ENCODE measurements around the gene XIST. TPM values are rescaled to one million over a fixed set of nuclear protein-coding genes. Genes with fewer than 3 reads are reported as not detected.

XIST gene
- total and polyA plus RNA-seq, 2 of the 8 experiments (the other 6 are each of a cell fraction or from before 2014, with no cell fraction given): 0.06 to 0.19 TPM

DNA sequence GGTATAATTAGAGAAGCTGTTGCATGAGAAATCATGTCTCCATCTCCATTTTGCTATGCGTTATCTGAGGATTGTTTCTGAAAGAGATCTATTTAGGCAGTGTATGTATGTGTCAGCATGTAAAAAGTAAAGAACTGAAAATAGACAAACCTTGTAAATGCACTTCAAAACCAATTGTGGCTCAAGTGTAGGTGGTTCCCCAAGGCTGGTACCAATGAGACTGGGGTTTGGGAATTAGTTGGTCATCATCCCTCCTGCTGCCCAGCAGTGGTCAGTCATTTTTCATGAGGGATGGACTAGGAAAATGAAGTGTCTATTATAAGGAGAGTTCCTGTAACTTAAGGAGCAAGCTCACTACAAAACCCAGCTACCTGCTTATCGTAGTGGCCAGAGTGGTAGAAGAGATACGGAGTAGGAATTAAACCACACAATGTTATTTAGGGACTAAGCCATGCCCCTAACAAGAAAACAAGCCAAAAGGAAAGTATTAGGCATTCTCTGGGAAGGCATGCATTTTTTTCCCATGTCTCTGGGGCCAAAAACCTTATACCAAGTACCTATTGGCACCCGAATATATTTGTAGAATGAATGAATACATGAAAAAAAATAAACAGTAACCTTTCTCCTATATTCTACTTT is 30.5 kb downstream of the XIST start:
- no peak overlapping the region for H3K4me2 ChIP-seq (ENCODE audit: insufficient read depth in 1 of 2, low read depth in 2 of 2, low read length in 2 of 2)
- no peaks in the 10 kb centered on the region for H3K36me3 ChIP-seq (ENCODE audit: control insufficient read depth in 2 of 4, insufficient read depth in 4 of 4, low read length in 3 of 4)
- no peak overlapping the region for H3K23ac ChIP-seq (ENCODE audit: insufficient read length)
- no peak overlapping the region for H2BK20ac ChIP-seq (ENCODE audit: low read length)
- no peak overlapping the region for H2BK12ac ChIP-seq (ENCODE audit: low read depth, low read length)
- H3K18ac ChIP-seq (ENCODE audit: extremely low read depth, low read length): no peak overlapping the region
- no peak overlapping the region for H3K9ac ChIP-seq (replicated peaks in 1 of 4; ENCODE audit: extremely low read depth in 1 of 4, low read depth in 3 of 4, low read length in 3 of 4)
- no peak overlapping the region for H3K27ac ChIP-seq (ENCODE audit: low read depth, low read length)
- H3K56ac ChIP-seq (replicated peaks; ENCODE audit: insufficient read length, low read depth, low read length): no peak overlapping the region
- no peak for FAIRE-seq
- H2BK120ac ChIP-seq (replicated peaks; ENCODE audit: low read depth, low read length): no peak overlapping the region
- H2BK15ac ChIP-seq (ENCODE audit: low read length): no peak overlapping the region
- no peaks in the 10 kb centered on the region for H3K79me2 ChIP-seq (ENCODE audit: control insufficient read depth in 1 of 2, insufficient read depth in 2 of 2, low read length in 2 of 2)
- H4K20me1 ChIP-seq (replicated peaks in 1 of 2; ENCODE audit: control insufficient read depth in 1 of 2, insufficient read depth in 2 of 2, low read length in 2 of 2): no peaks in the 10 kb centered on the region
- WGBS, 2 experiments (ENCODE audit: extremely low coverage in 1 of 2, insufficient coverage in 1 of 2, insufficient read length in 1 of 2, insufficient replicate concordance in 2 of 2, low coverage in 1 of 2, low lambda C conversion rate in 2 of 2, missing lambda C conversion rate in 1 of 2): 98% methylated on average over 4 of the region's 4 CpGs; no CpG with 5 or more reads in 1 of the 2 experiments
- no peak overlapping the region for H4K5ac ChIP-seq (ENCODE audit: insufficient read length, low read depth, low read length)
- H2AFZ ChIP-seq (ENCODE audit: low read length): no peak overlapping the region
- ChIA-PET POLR2A (ENCODE audit: partially characterized antibody) (no interaction called here), CTCF (ENCODE audit: partially characterized antibody) (no interaction called here)
- no peaks in the 10 kb centered on the region for H3K4me1 ChIP-seq (replicated peaks in 1 of 4; ENCODE audit: control insufficient read depth in 3 of 4, insufficient read depth in 4 of 4, low read length in 3 of 4)
- no peak overlapping the region for H3K4me3 ChIP-seq (ENCODE audit: extremely low read depth in 1 of 4, insufficient read depth in 2 of 4, low read depth in 3 of 4, low read length in 4 of 4)
- no peak overlapping the region for H3K4ac ChIP-seq (replicated peaks; ENCODE audit: insufficient read length, low read depth, low read length)
- no peak overlapping the region for H3K14ac ChIP-seq (ENCODE audit: insufficient read length)
- no peaks in the 10 kb centered on the region for H3K79me1 ChIP-seq (ENCODE audit: low read depth, low read length)
- no peak overlapping the region for H2AK5ac ChIP-seq (ENCODE audit: low read depth, low read length)
- no peak for DNase-seq (ENCODE audit: low read depth in 1 of 2, low spot score in 2 of 2)
- no peaks in the 10 kb centered on the region for H3K27me3 ChIP-seq (replicated peaks in 1 of 4; ENCODE audit: control insufficient read depth in 3 of 4, extremely low read depth in 1 of 4, insufficient read depth in 3 of 4, low read length in 3 of 4)
- no peak overlapping the region for H4K91ac ChIP-seq (replicated peaks; ENCODE audit: insufficient read length, low read length)
- H4K8ac ChIP-seq (ENCODE audit: extremely low read depth, insufficient read depth, low read length): no peak overlapping the region
- H3K9me3 ChIP-seq (ENCODE audit: insufficient read depth in 2 of 2, low read depth in 1 of 2, low read length in 1 of 2): no peaks in the 10 kb centered on the region
- no peak overlapping the region for H2BK5ac ChIP-seq (ENCODE audit: low read depth, low read length)
- H3K23me2 ChIP-seq (ENCODE audit: low read depth, low read length): no peaks in the 10 kb centered on the region
- TF ChIP-seq POLR2AphosphoS5 (IDR thresholded peaks at IDR 0.05; ENCODE audit: low read depth, low read length): no peak
- no peak for TF ChIP-seq EZH2 (IDR thresholded peaks at IDR 0.05; ENCODE audit: low read depth, low read length, severe bottlenecking)
- no peak for TF ChIP-seq HDAC2 (IDR thresholded peaks at IDR 0.05; ENCODE audit: borderline replicate concordance in 1 of 2, low read depth in 2 of 2, low read length in 2 of 2)
- no peak for TF ChIP-seq SIN3A (conservative IDR thresholded peaks at IDR 0.05 in 1 of 2, IDR thresholded peaks at IDR 0.05 in 1 of 2; ENCODE audit: low read depth in 1 of 2, low read length in 2 of 2)
- no peak for TF ChIP-seq CBX5 (IDR thresholded peaks at IDR 0.05; ENCODE audit: low read depth, low read length)
- no peak for TF ChIP-seq NANOG (IDR thresholded peaks at IDR 0.05; ENCODE audit: insufficient read depth, low read depth, low read length, poor library complexity, severe bottlenecking)
- TF ChIP-seq RBBP5 (IDR thresholded peaks at IDR 0.05; ENCODE audit: borderline replicate concordance, low read depth, low read length): no peak
- TF ChIP-seq GABPA (IDR thresholded peaks at IDR 0.05; ENCODE audit: borderline replicate concordance, insufficient read depth, low read length): no peak
- no peak for TF ChIP-seq JUN (IDR thresholded peaks at IDR 0.05; ENCODE audit: low read depth, low read length)
- no peak for TF ChIP-seq TCF12 (IDR thresholded peaks at IDR 0.05; ENCODE audit: low read depth, low read length)
- TF ChIP-seq YY1 (IDR thresholded peaks at IDR 0.05; ENCODE audit: low read depth, low read length): no peak
- TF ChIP-seq SUZ12 (IDR thresholded peaks at IDR 0.05; ENCODE audit: low read length): no peak
- no peak for TF ChIP-seq KDM4A (IDR thresholded peaks at IDR 0.05; ENCODE audit: low read depth, low read length, severe bottlenecking)
